Panc1 (cell line): ENCODE data around the gene USH1G. TPM values are rescaled to one million over a fixed set of nuclear protein-coding genes. Genes with fewer than 3 reads are reported as not detected.

Experiments used
- ATAC-seq: fragments of 200-7000 bp; cut with Tn5 transposase; 2 replicates; pipeline ENCODE4 v1.9.1; 2020; ENCODE audit warnings: mild to moderate bottlenecking, moderate library complexity
- BruUV-seq: library from RNA; stranded (reverse); fragments of 400-500 nt; replicated peaks from 2 replicates; lab custom pipeline; 2021; lab: Mats Ljungman, UMichigan
- CTCF ChIA-PET: fragments of 300-600 bp; sonication (Branson Sonifier 250); formaldehyde crosslinking; loops from one replicate; lab custom pipeline; 2022; ENCODE audit warnings: antibody characterized with exemption; lab: Charles Lee
- POLR2A ChIA-PET: fragments of 300-600 bp; sonication (Branson Sonifier 250); formaldehyde crosslinking; loops from one replicate; lab custom pipeline; 2022; ENCODE audit warnings: antibody characterized with exemption; lab: Charles Lee
- DNase-seq: peaks from one replicate; pipeline ENCODE4 v3.0.0-alpha.2; 2010; ENCODE audit warnings: low read depth, low spot score
- H3K27ac ChIP-seq: 2 replicates; pipeline ENCODE4 v1.5.1; 2011; ENCODE audit warnings: mild to moderate bottlenecking, low read length, inconsistent platforms
- H3K27me3 ChIP-seq: fragments of 200-500 bp; sonication (Bioruptor generic); 2 replicates; pipeline ENCODE4 v1.6.0; 2014; ENCODE audit warnings: low read length, inconsistent platforms; ENCODE audit not compliant: control insufficient read depth, insufficient read depth
- H3K36me3 ChIP-seq: fragments of 200-500 bp; sonication (Bioruptor generic); 2 replicates; pipeline ENCODE4 v1.5.1; 2014; ENCODE audit warnings: inconsistent platforms, mild to moderate bottlenecking, low read length, moderate library complexity; ENCODE audit not compliant: control insufficient read depth, insufficient read depth
- H3K4me1 ChIP-seq: 2 replicates; pipeline ENCODE4 v1.5.1; 2011; ENCODE audit warnings: inconsistent platforms, mild to moderate bottlenecking, low read length, moderate library complexity; ENCODE audit not compliant: control insufficient read depth, insufficient read depth
- H3K4me3 ChIP-seq, 2 experiments: 2 replicates each; pipeline ENCODE4 v1.5.1; 2011 to 2012; ENCODE audit warnings: low read depth in 2 of 2, low read length in 2 of 2, mild to moderate bottlenecking in 2 of 2, inconsistent platforms in 1 of 2, moderate library complexity in 1 of 2
- H3K9me3 ChIP-seq: fragments of 200-500 bp; sonication (Bioruptor generic); 2 replicates; pipeline ENCODE4 v1.5.1; 2014; ENCODE audit warnings: low read depth, mild to moderate bottlenecking, inconsistent platforms, low read length, moderate library complexity; ENCODE audit not compliant: control insufficient read depth, insufficient read depth
- POLR2AphosphoS5 ChIP-seq: IDR thresholded peaks from 2 replicates; pipeline ENCODE4 v1.6.1; 2012; ENCODE audit warnings: mild to moderate bottlenecking, low read depth, low read length, moderate library complexity
- REST ChIP-seq, 2 experiments: IDR thresholded peaks; 2 replicates each; pipeline ENCODE4 v1.6.1; 2011 to 2012; ENCODE audit warnings: low read depth in 2 of 2, control low read depth in 1 of 2, low read length in 1 of 2, mild to moderate bottlenecking in 1 of 2, moderate library complexity in 1 of 2; ENCODE audit not compliant: insufficient read depth in 1 of 2
- SIN3A ChIP-seq: IDR thresholded peaks from 2 replicates; pipeline ENCODE4 v1.6.1; 2012; ENCODE audit warnings: low read depth, mild to moderate bottlenecking, low read length, moderate library complexity, borderline replicate concordance; ENCODE audit not compliant: insufficient read depth
- TCF7L2 ChIP-seq: IDR thresholded peaks from 2 replicates; pipeline ENCODE4 v1.6.1; 2011; ENCODE audit warnings: mild to moderate bottlenecking, low read depth, low read length, inconsistent platforms
- in situ Hi-C: cut with HindIII; loops from 2 replicates; pipeline ENCODE4 v1.10.0; 2016; ENCODE audit warnings: low sequenced_read_pairs, low pct_unique_long_range_greater_than_20kb
- intact Hi-C: fragments of 100-400 bp; cut with micrococcal nuclease; formaldehyde crosslinking; loops from one replicate; pipeline ENCODE4 v1.10.0; 2022; ENCODE audit not compliant: unreplicated experiment
- total RNA-seq: library from RNA; stranded (reverse); gene quantifications from one replicate; pipeline ENCODE4 v1.2.1, GENCODE V29; 2021; ENCODE audit not compliant: unreplicated experiment
- TF ChIP-seq, protein P1 (sequence below): fragments of 450-650 bp; IDR thresholded peaks from 2 replicates; pipeline ENCODE4 v1.5.1; 2017; ENCODE audit warnings: mild to moderate bottlenecking

USH1G gene
- total RNA-seq, 1 experiment from 2014 or later = not detected

- no peak overlapping the region for H3K4me3 ChIP-seq
- intact Hi-C loops = loop anchor here (2.0 to 5.0 kb wide), 2 partner anchors 45 to 71 kb away; no protein-coding TSS in a partner anchor
- in situ Hi-C loops = no loop called here
- no TSS peak for BruUV-seq
- peaks cover 3% of the 10 kb centered on the region; the same call in 1 of the 2 replicates for H3K4me1 ChIP-seq
- H3K9me3 ChIP-seq = no peaks in the 10 kb centered on the region
- ATAC-seq (peak; percentile 82), DNase-seq (no peak)
- no peak overlapping the region for H3K27ac ChIP-seq
- CTCF ChIA-PET = interaction anchor here (0.6 to 3.5 kb wide), 35 partner anchors 10 to 333 kb away, joined by 3 to 41 read pairs (median 6); partner anchors contain the start of genes ATP5PD, CDR2L, KCTD2 and MRPL58
- no peaks in the 10 kb centered on the region for H3K27me3 ChIP-seq
- POLR2A ChIA-PET = interaction anchor here (0.5 to 1.3 kb wide), 3 partner anchors 50 to 188 kb away, joined by 3 to 5 read pairs (median 3); partner anchors contain the start of gene MRPL58
- no peaks in the 10 kb centered on the region for H3K36me3 ChIP-seq
- no peak for TF ChIP-seq TCF7L2
- no peak for TF ChIP-seq POLR2AphosphoS5
- TF ChIP-seq REST (IDR thresholded peaks at IDR 0.05; ENCODE audit: insufficient read depth in 1 of 2, low read depth in 2 of 2, low read length in 1 of 2) = no peak
- no peak for TF ChIP-seq SIN3A
- TF ChIP-seq, protein P1, sequence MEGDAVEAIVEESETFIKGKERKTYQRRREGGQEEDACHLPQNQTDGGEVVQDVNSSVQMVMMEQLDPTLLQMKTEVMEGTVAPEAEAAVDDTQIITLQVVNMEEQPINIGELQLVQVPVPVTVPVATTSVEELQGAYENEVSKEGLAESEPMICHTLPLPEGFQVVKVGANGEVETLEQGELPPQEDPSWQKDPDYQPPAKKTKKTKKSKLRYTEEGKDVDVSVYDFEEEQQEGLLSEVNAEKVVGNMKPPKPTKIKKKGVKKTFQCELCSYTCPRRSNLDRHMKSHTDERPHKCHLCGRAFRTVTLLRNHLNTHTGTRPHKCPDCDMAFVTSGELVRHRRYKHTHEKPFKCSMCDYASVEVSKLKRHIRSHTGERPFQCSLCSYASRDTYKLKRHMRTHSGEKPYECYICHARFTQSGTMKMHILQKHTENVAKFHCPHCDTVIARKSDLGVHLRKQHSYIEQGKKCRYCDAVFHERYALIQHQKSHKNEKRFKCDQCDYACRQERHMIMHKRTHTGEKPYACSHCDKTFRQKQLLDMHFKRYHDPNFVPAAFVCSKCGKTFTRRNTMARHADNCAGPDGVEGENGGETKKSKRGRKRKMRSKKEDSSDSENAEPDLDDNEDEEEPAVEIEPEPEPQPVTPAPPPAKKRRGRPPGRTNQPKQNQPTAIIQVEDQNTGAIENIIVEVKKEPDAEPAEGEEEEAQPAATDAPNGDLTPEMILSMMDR = peak; percentile 81
Observed at GRCh38 chr17:74961657-74962350, 38.7 kb upstream of the USH1G start.

- H3K9me3 ChIP-seq = no peaks in the 10 kb centered on the region
Observed at GRCh38 chr17:74960570-74961342, 37.7 kb upstream of the USH1G start.

More at GRCh38 chr17:74960570-74961342, 37.7 kb upstream of the USH1G start:
- Histone ChIP-seq H3K4me3 (no peak overlapping the region; a peak in 1 of 4 replicates), H3K27me3 (no peaks in the 10 kb centered on the region), H3K4me1 (peaks cover 3% of the 10 kb centered on the region; the same call in 1 of the 2 replicates), H3K36me3 (no peaks in the 10 kb centered on the region), H3K27ac (no peak overlapping the region)
- ChIA-PET CTCF (interaction anchor here (0.5 to 3.5 kb wide), 44 partner anchors 11 to 668 kb away, joined by 3 to 41 read pairs (median 6); partner anchors contain the start of genes ATP5PD, CDR2L, FDXR and HID1), POLR2A (interaction anchor here (0.5 to 1.3 kb wide), 2 partner anchors 51 to 189 kb away, joined by 3 to 5 read pairs; partner anchors contain the start of gene MRPL58)
- DNase-seq (no peak), ATAC-seq (peak; percentile 85)
- intact Hi-C loops (loop anchor here (1.0 to 5.0 kb wide), 4 partner anchors 37 to 169 kb away; partner anchors contain the start of gene USH1G), in situ Hi-C loops (no loop called here)
- no TSS peak for BruUV-seq
- TF ChIP-seq POLR2AphosphoS5 = no peak
- TF ChIP-seq, protein P1 = peak; percentile 92
